Neutrophil (primary cell): ENCODE results near the gene CTNNA2.

Source experiments
- H3K27ac ChIP-seq: fragments of 200-600 bp; sonication (generic); 2 replicates; pipeline ENCODE4 v1.5.1; 2016; ENCODE audit warnings: mild to moderate bottlenecking, moderate library complexity
- H3K27me3 ChIP-seq: fragments of 200-600 bp; sonication (generic); 2 replicates; pipeline ENCODE4 v1.6.0; 2016; ENCODE audit warnings: mild to moderate bottlenecking
- H3K36me3 ChIP-seq: fragments of 200-600 bp; sonication (generic); 2 replicates; pipeline ENCODE4 v1.5.1; 2017
- H3K4me1 ChIP-seq, 2 experiments: fragments of 200-600 bp in 1 of 2; sonication (generic) in 1 of 2; 1 replicate in 1 of 2; 2 replicates in 1 of 2; pipeline versions ENCODE4 v1.5.1 to v1.6.1; 2013 to 2016; ENCODE audit warnings: low read depth in 1 of 2, low read length in 1 of 2, mild to moderate bottlenecking in 1 of 2, moderate library complexity in 1 of 2; ENCODE audit not compliant: control insufficient read depth in 1 of 2, insufficient read depth in 1 of 2
- H3K4me3 ChIP-seq, 2 experiments: fragments of 200-600 bp in 1 of 2; sonication (generic) in 1 of 2; 1 replicate in 1 of 2; 2 replicates in 1 of 2; pipeline ENCODE4 v1.5.1; 2013 to 2016; ENCODE audit warnings: low read depth in 1 of 2, low read length in 1 of 2, mild to moderate bottlenecking in 1 of 2, moderate library complexity in 1 of 2
- H3K9me3 ChIP-seq: fragments of 200-600 bp; sonication (generic); 2 replicates; pipeline ENCODE4 v1.5.1; 2016
- TF ChIP-seq, protein P1 (sequence below): fragments of 200-600 bp; sonication (generic); IDR thresholded peaks from 2 replicates; pipeline ENCODE4 v1.5.1; 2016; ENCODE audit warnings: antibody characterized with exemption

Gene CTNNA2

GRCh38 chr2:80016171-80016570 is 503.3 kb downstream of the CTNNA2 start:
- no peak overlapping the region for H3K27ac ChIP-seq
- TF ChIP-seq, protein P1, sequence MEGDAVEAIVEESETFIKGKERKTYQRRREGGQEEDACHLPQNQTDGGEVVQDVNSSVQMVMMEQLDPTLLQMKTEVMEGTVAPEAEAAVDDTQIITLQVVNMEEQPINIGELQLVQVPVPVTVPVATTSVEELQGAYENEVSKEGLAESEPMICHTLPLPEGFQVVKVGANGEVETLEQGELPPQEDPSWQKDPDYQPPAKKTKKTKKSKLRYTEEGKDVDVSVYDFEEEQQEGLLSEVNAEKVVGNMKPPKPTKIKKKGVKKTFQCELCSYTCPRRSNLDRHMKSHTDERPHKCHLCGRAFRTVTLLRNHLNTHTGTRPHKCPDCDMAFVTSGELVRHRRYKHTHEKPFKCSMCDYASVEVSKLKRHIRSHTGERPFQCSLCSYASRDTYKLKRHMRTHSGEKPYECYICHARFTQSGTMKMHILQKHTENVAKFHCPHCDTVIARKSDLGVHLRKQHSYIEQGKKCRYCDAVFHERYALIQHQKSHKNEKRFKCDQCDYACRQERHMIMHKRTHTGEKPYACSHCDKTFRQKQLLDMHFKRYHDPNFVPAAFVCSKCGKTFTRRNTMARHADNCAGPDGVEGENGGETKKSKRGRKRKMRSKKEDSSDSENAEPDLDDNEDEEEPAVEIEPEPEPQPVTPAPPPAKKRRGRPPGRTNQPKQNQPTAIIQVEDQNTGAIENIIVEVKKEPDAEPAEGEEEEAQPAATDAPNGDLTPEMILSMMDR = no peak
- no peaks in the 10 kb centered on the region for H3K9me3 ChIP-seq
- no peak overlapping the region for H3K4me3 ChIP-seq
- peaks cover 3% of the 10 kb centered on the region for H3K27me3 ChIP-seq
- H3K36me3 ChIP-seq = no peaks in the 10 kb centered on the region
- H3K4me1 ChIP-seq = no peaks in the 10 kb centered on the region

DNA sequence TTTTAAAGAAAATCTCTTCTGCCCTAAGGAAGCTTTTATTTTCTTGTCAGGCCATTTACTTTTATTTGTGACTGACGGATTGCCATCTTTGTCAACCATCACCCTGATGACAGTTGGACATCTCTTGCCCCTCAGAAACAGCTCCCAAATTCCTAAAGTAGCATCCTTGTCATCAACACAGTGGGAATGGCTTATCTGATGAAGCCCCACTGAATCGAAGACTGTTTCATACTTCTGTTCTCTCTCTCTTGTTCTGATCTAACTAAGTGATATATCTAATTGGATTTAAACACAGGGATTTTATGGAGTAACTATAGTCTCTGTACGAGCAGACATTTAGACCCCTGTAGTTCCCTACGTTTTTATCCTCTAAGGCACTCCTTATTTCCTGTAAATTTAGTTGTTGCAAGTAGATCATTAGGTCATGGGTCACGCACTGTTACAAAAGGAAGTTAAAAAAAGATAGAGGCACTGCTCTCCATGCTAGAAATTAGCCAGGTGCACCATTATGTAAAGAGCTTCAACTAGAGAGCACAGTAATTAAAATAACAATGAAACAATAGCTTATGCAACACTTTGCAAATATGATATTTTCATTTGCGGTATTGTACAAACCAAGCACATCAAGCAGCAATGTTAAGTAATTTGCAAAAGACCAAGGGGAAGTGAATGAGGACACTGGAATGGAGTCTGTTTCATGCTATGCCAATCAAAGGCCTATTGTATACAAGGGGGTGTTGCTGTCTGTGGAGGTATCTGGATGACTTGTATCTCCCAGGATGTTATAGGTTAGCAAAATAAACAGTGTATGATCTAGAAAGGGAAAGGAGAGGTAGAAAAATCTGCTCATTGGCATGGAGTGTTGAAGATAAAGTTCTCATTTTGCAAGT is 507.0 kb downstream of the CTNNA2 start:
- Histone ChIP-seq H3K36me3 (no peaks in the 10 kb centered on the region), H3K9me3 (no peaks in the 10 kb centered on the region), H3K4me3 (no peak overlapping the region), H3K27ac (no peak overlapping the region), H3K27me3 (no peaks in the 10 kb centered on the region), H3K4me1 (no peaks in the 10 kb centered on the region)
- TF ChIP-seq, protein P1 = no peak

DNA sequence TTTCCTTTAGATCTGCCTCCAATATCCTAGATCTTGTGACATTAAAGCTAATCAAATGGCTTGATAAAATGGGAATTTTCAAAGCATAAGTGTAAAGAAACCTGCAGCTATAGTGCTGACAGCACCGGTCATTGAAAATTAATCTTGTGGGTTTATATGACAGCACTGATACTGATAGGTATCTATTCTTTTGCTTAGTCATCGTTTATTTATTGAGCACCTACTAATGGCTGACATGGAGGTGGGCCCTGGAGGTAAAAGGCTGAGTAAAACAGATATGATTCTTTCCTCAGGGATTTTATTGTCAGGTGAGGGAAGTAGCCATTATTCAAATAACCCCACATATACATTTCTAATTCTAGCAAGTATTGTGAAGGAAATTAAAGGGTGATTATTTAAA is 509.2 kb downstream of the CTNNA2 start:
- Histone ChIP-seq H3K27ac (no peak overlapping the region), H3K4me3 (no peak overlapping the region), H3K27me3 (no peaks in the 10 kb centered on the region), H3K36me3 (no peaks in the 10 kb centered on the region), H3K4me1 (no peaks in the 10 kb centered on the region), H3K9me3 (no peaks in the 10 kb centered on the region)
- TF ChIP-seq, protein P1 = no peak

DNA sequence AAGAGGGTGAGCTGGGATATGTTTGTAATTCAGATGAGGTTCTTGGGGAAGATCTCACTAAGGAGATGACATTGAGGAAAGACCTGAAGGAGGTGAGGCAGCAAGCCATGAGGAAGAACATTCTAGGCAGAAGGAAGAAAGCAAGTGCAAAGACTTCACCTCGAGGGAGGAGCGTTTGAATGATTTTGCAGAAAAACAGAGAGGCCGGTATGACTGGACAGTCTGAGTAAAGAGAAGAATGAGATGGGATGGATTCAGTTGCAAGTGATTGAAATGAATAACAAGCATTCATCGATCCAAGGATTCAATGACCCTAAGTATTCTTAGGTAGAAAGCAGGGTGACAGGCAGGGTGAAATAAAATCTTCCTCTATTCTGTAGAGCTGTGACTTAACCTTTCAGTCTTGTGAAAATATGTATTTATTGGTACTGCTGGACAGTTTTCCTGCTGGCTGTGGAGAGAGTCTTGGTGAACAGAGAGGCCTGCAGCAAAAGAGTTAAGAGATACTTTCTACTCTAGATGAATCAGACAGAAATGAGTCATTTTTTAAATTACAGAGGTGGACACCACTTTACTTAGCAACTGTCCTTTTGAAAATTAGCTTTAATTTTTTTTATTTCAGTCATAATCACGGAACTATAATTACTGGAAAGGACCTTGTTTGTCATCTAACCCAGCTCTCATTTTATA is 513.3 kb downstream of the CTNNA2 start:
- TF ChIP-seq, protein P1 = no peak
- Histone ChIP-seq H3K4me3 (no peak overlapping the region), H3K36me3 (no peaks in the 10 kb centered on the region), H3K27ac (no peak overlapping the region), H3K9me3 (no peaks in the 10 kb centered on the region), H3K27me3 (no peaks in the 10 kb centered on the region), H3K4me1 (no peaks in the 10 kb centered on the region)

- TF ChIP-seq, protein P1 = no peak
- H3K4me1 ChIP-seq = no peaks in the 10 kb centered on the region
- no peaks in the 10 kb centered on the region for H3K9me3 ChIP-seq
- H3K4me3 ChIP-seq = no peak overlapping the region
- H3K27me3 ChIP-seq = no peaks in the 10 kb centered on the region
- no peak overlapping the region for H3K27ac ChIP-seq
- no peaks in the 10 kb centered on the region for H3K36me3 ChIP-seq
Observed at GRCh38 chr2:80028051-80028450, 515.2 kb downstream of the CTNNA2 start.
